Activated CD8-positive, alpha-beta T cell treated with anti-CD3 and anti-CD28 coated beads for 36 hours (primary cell): Measurements from ENCODE around the gene SVOPL. TPM values are rescaled to one million over a fixed set of nuclear protein-coding genes. Genes with fewer than 3 reads are reported as not detected.

Experiments
- ATAC-seq: fragments of 200-7000 bp; cut with Tn5 transposase; one replicate; pipeline ENCODE4 v1.10.0; 2021; ENCODE audit warnings: mild to moderate bottlenecking, moderate library complexity
- CTCF ChIA-PET: fragments of 350-600 bp; sonication (Branson Sonifier 250); formaldehyde crosslinking; loops from one replicate; lab custom pipeline; 2021; ENCODE audit warnings: antibody characterized with exemption; lab: Charles Lee
- POLR2A ChIA-PET: fragments of 350-600 bp; sonication (Branson Sonifier 250); formaldehyde crosslinking; loops from one replicate; lab custom pipeline; 2021; ENCODE audit warnings: antibody characterized with exemption; lab: Charles Lee
- DNase-seq: peaks from one replicate; pipeline ENCODE4 v3.0.0-alpha.2; 2020
- H3K27ac Mint-ChIP-seq: one replicate; pipeline ENCODE4 v1.8.0; 2021; ENCODE audit warnings: mild to moderate bottlenecking, mixed read lengths
- H3K27me3 Mint-ChIP-seq: one replicate; pipeline ENCODE4 v1.8.0; 2021; ENCODE audit warnings: mixed read lengths
- H3K36me3 Mint-ChIP-seq: one replicate; pipeline ENCODE4 v1.8.0; 2021; ENCODE audit warnings: low read depth, mixed read lengths
- H3K4me1 Mint-ChIP-seq: one replicate; pipeline ENCODE4 v1.8.0; 2021; ENCODE audit warnings: low read depth, mixed read lengths
- H3K4me3 Mint-ChIP-seq: one replicate; pipeline ENCODE4 v1.8.0; 2021; ENCODE audit warnings: mild to moderate bottlenecking, moderate library complexity, mixed read lengths
- H3K9me3 Mint-ChIP-seq: one replicate; pipeline ENCODE4 v1.8.0; 2021; ENCODE audit warnings: mixed read lengths
- intact Hi-C: fragments of 100-400 bp; cut with micrococcal nuclease; formaldehyde crosslinking; loops from one replicate; pipeline ENCODE4 v1.10.0; 2022
- total RNA-seq, 2 experiments: library from RNA; stranded (reverse); gene quantifications; one replicate each; pipeline ENCODE4 v1.2.3, GENCODE V29; 2021
- TF ChIP-seq, protein P1 (sequence below): fragments of 200-600 bp; IDR thresholded peaks from one replicate; pipeline ENCODE4 v1.8.0; 2022; ENCODE audit warnings: antibody characterized with exemption, mild to moderate bottlenecking

Gene SVOPL
- total RNA-seq, 2 experiments from 2014 or later = 0.78 TPM; not detected in 1

GRCh38 chr7:138645284-138645683 lies 55.9 kb downstream of the SVOPL start:
- Mint-ChIP-seq H3K27ac (no peak overlapping the region), H3K36me3 (no peaks in the 10 kb centered on the region), H3K4me1 (no peaks in the 10 kb centered on the region), H3K9me3 (peaks cover 3% of the 10 kb centered on the region), H3K4me3 (no peak overlapping the region), H3K27me3 (no peaks in the 10 kb centered on the region)
- no peak for DNase-seq
- ChIA-PET CTCF (interaction anchor here (1.6 kb wide), 1 partner anchor 20 kb away, joined by 3 read pairs; no protein-coding TSS in a partner anchor), POLR2A (interaction anchor here (0.6 kb wide), 1 partner anchor 74 kb away, joined by 3 read pairs; no protein-coding TSS in a partner anchor)
- TF ChIP-seq, protein P1, sequence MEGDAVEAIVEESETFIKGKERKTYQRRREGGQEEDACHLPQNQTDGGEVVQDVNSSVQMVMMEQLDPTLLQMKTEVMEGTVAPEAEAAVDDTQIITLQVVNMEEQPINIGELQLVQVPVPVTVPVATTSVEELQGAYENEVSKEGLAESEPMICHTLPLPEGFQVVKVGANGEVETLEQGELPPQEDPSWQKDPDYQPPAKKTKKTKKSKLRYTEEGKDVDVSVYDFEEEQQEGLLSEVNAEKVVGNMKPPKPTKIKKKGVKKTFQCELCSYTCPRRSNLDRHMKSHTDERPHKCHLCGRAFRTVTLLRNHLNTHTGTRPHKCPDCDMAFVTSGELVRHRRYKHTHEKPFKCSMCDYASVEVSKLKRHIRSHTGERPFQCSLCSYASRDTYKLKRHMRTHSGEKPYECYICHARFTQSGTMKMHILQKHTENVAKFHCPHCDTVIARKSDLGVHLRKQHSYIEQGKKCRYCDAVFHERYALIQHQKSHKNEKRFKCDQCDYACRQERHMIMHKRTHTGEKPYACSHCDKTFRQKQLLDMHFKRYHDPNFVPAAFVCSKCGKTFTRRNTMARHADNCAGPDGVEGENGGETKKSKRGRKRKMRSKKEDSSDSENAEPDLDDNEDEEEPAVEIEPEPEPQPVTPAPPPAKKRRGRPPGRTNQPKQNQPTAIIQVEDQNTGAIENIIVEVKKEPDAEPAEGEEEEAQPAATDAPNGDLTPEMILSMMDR = no peak
- intact Hi-C loops = no loop called here
- no peak for ATAC-seq

DNA sequence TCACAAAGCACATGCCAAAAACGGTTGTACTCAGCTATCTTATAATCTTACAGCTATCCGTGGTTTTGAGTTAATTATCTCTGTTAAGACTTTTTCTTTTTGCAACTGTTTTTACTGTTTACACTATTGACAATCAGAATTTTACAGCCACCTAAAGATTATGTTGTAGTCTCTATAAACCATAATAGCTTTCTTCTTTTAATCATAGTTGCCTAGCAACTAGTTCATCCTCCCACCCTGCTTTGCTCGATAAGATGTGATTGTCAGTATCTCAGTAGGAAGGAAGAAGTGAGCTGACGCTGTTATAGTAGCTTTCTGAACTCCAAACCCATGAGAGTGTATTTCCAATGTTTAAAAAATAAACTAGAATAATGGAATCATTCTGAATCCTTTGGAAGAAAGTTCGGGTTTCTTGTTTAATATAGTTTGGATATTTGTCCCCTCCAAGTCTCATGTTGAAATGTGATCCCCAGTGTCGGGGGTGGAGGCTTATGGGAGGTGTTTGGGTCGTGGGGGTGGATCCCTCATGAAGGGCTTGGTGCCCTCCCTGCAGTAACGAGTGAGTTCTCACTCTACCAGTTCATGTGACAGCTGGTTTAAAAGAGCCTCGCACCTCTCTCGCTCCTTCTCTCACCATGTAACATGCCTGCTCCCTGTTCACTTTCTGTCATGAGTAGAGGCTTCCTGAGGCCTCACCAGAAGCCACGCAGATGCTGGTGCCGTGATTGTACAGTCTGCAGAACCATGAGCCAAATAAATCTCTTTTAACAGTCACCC lies 68.1 kb downstream of the SVOPL start:
- TF ChIP-seq, protein P1 = no peak
- ATAC-seq (no peak), DNase-seq (no peak)
- intact Hi-C loops = no loop called here
- Mint-ChIP-seq H3K4me1 (peaks cover 12% of the 10 kb centered on the region), H3K27ac (no peak overlapping the region), H3K27me3 (no peaks in the 10 kb centered on the region), H3K4me3 (no peak overlapping the region), H3K9me3 (no peaks in the 10 kb centered on the region), H3K36me3 (no peaks in the 10 kb centered on the region)
- CTCF ChIA-PET = interaction anchor here (1.1 to 1.8 kb wide), 2 partner anchors 14 to 106 kb away, joined by 6 read pairs; no protein-coding TSS in a partner anchor
- POLR2A ChIA-PET = interaction anchor here (1.1 kb wide), 1 partner anchor 10 kb away, joined by 3 read pairs; no protein-coding TSS in a partner anchor

GRCh38 chr7:138632384-138632783 lies 68.8 kb downstream of the SVOPL start:
- ChIA-PET CTCF (interaction anchor here (1.1 to 1.8 kb wide), 2 partner anchors 13 to 107 kb away, joined by 6 read pairs; no protein-coding TSS in a partner anchor), POLR2A (interaction anchor here (1.1 kb wide), 1 partner anchor 11 kb away, joined by 3 read pairs; no protein-coding TSS in a partner anchor)
- no peak overlapping the region for H3K4me3 Mint-ChIP-seq
- intact Hi-C loops = no loop called here
- no peaks in the 10 kb centered on the region for H3K9me3 Mint-ChIP-seq
- ATAC-seq (no peak), DNase-seq (no peak)
- no peaks in the 10 kb centered on the region for H3K27me3 Mint-ChIP-seq
- H3K36me3 Mint-ChIP-seq = no peaks in the 10 kb centered on the region
- TF ChIP-seq, protein P1 = no peak
- H3K27ac Mint-ChIP-seq = no peak overlapping the region
- peaks cover 12% of the 10 kb centered on the region for H3K4me1 Mint-ChIP-seq

DNA sequence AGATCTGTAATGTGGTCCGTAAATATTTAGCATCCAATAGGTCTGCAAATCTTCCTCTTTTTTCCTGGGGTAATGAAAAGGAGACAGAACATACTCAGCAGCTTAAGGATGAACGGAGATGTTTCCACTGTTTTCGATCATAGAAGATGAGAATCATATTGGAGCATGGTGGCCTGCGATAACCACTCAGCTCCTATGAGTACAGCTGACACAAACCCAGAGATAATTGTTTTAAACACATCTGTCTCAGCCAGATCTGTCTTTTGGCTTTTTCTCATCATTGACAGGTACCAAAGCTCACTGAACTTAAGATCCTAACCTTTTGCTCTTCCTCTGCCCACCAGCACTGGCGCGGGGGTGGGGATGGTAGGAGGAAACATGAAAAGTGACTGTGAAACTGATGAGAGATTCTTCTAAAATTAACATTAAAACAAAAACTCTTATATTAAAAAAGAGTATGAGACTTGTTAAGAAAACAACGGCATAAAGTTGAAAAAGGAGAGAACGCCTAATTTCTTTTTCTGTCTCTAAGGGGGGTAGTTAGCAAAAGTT lies 71.0 kb downstream of the SVOPL start:
- no peak overlapping the region for H3K4me3 Mint-ChIP-seq
- H3K4me1 Mint-ChIP-seq = peaks cover 34% of the 10 kb centered on the region
- H3K36me3 Mint-ChIP-seq = no peaks in the 10 kb centered on the region
- intact Hi-C loops = no loop called here
- no peaks in the 10 kb centered on the region for H3K27me3 Mint-ChIP-seq
- DNase-seq (peak; percentile 59), ATAC-seq (no peak)
- ChIA-PET POLR2A (no interaction called here), CTCF (no interaction called here)
- H3K27ac Mint-ChIP-seq = no peak overlapping the region
- H3K9me3 Mint-ChIP-seq = no peaks in the 10 kb centered on the region
- TF ChIP-seq, protein P1 = no peak
